GM12878 (cell line): ENCODE results near the gene MAX. TPM values are rescaled to one million over a fixed set of nuclear protein-coding genes. Genes with fewer than 3 reads are reported as not detected.

Experiments
- ATAC-seq: fragments of 200-7000 bp; cut with Tn5 transposase; 3 replicates; pipeline ENCODE4 v1.9.1; 2020; ENCODE audit warnings: mild to moderate bottlenecking, moderate library complexity
- BruUV-seq: library from RNA; stranded (reverse); fragments of 400-500 nt; replicated peaks from 2 replicates; lab custom pipeline; 2021; lab: Mats Ljungman, UMichigan
- CTCF ChIA-PET: fragments of 300-600 bp; sonication (Branson Sonifier 250); formaldehyde crosslinking; extraction: SDS; loops from one replicate; lab custom pipeline; 2021; ENCODE audit warnings: inconsistent platforms; lab: Yijun Ruan, JAX
- POLR2A ChIA-PET: fragments of 350-600 bp; formaldehyde crosslinking; extraction: SDS; loops from one replicate; lab custom pipeline; 2021; ENCODE audit warnings: inconsistent platforms; lab: Charles Lee
- RAD21 ChIA-PET: fragments of 300-600 bp; sonication (Branson Sonifier 250); formaldehyde crosslinking; loops from one replicate; lab custom pipeline; 2023; ENCODE audit warnings: antibody characterized with exemption; ENCODE audit not compliant: unreplicated experiment; lab: Charles Lee
- SMC1A ChIA-PET: fragments of 300-600 bp; sonication (Branson Sonifier 250); formaldehyde crosslinking; loops from one replicate; lab custom pipeline; 2023; ENCODE audit not compliant: unreplicated experiment, uncharacterized antibody; lab: Charles Lee
- DNase-seq: peaks from one replicate; pipeline ENCODE4 v3.0.0-alpha.2; 2011; ENCODE audit warnings: low read depth, low spot score
- FAIRE-seq: peaks from 3 replicates; lab custom pipeline; 2011; peaks lifted over from hg19 to GRCh38; lab: Jason Lieb, UNC
- H2AFZ ChIP-seq: 2 replicates; pipeline ENCODE4 v1.6.0; 2011; ENCODE audit warnings: low read depth, low read length, control low read depth; ENCODE audit not compliant: control insufficient read depth
- H3K27ac ChIP-seq: 2 replicates; pipeline ENCODE4 v1.5.1; 2011; ENCODE audit warnings: control low read depth; ENCODE audit not compliant: control insufficient read depth, insufficient read depth
- H3K27me3 ChIP-seq, 2 experiments: replicated peaks in 1 of 2; 2 replicates each; pipeline versions ENCODE4 v1.6.0 to v1.6.1; 2011; ENCODE audit warnings: low read length in 1 of 2; ENCODE audit not compliant: control insufficient read depth in 2 of 2, insufficient read depth in 2 of 2
- H3K36me3 ChIP-seq, 2 experiments: 2 replicates each; pipeline ENCODE4 v1.5.1; 2011; ENCODE audit warnings: low read length in 1 of 2; ENCODE audit not compliant: control insufficient read depth in 2 of 2, insufficient read depth in 2 of 2
- H3K4me1 ChIP-seq: 2 replicates; pipeline ENCODE4 v1.6.1; 2011; ENCODE audit warnings: mild to moderate bottlenecking, low read length, moderate library complexity, mixed read lengths; ENCODE audit not compliant: control insufficient read depth, insufficient read depth
- H3K4me2 ChIP-seq: 2 replicates; pipeline ENCODE4 v1.6.0; 2011; ENCODE audit warnings: control low read depth; ENCODE audit not compliant: control insufficient read depth, insufficient read depth
- H3K4me3 ChIP-seq: fragments of 200-600 bp; sonication (generic); 2 replicates; pipeline ENCODE4 v1.5.1; 2016
- H3K79me2 ChIP-seq: 2 replicates; pipeline ENCODE4 v1.6.0; 2011; ENCODE audit warnings: low read length; ENCODE audit not compliant: control insufficient read depth, insufficient read depth
- H3K9ac ChIP-seq: 2 replicates; pipeline ENCODE4 v1.8.0; 2011; ENCODE audit warnings: low read length, control low read depth, mixed read lengths; ENCODE audit not compliant: control insufficient read depth, insufficient read depth
- H3K9me3 ChIP-seq: replicated peaks from 3 replicates; pipeline ENCODE4 v1.5.1; 2011; ENCODE audit warnings: mild to moderate bottlenecking, low read length; ENCODE audit not compliant: control insufficient read depth, insufficient read depth
- H4K20me1 ChIP-seq: 2 replicates; pipeline ENCODE4 v1.6.0; 2011; ENCODE audit not compliant: control insufficient read depth, insufficient read depth
- BRCA1 ChIP-seq: IDR thresholded peaks from 2 replicates; pipeline ENCODE4 v1.6.1; 2011; ENCODE audit warnings: low read depth, low read length, improper control_type of control experiment
- CHD1 ChIP-seq: IDR thresholded peaks from 2 replicates; pipeline ENCODE4 v1.6.1; 2012; ENCODE audit warnings: low read depth, low read length, improper control_type of control experiment
- ZBED1 ChIP-seq: IDR thresholded peaks from 2 replicates; pipeline ENCODE4 v1.6.1; 2016; ENCODE audit warnings: borderline replicate concordance
- WGBS: methylation state at CpG from one replicate; pipeline ENCODE4 v1.1.6; 2016; ENCODE audit warnings: low lambda C conversion rate; ENCODE audit not compliant: insufficient replicate concordance, insufficient coverage; ENCODE audit errors: missing lambda C conversion rate; 5-methylcytosine and 5-hydroxymethylcytosine counted together
- in situ Hi-C: fragments of 300-500 bp; cut with MboI; formaldehyde crosslinking; loops from 9 replicates; pipeline ENCODE4 v1.14.3; 2018; ENCODE audit warnings: mixed read lengths
- intact Hi-C: fragments of 100-400 bp; cut with micrococcal nuclease; formaldehyde crosslinking; loops from one replicate; pipeline ENCODE4 v1.14.2; 2022; ENCODE audit not compliant: unreplicated experiment
- polyA plus RNA-seq, 11 experiments: library from polyadenylated mRNA; depleted of rRNA in 4 of 11; unstranded in 6 of 11; stranded (reverse) in 5 of 11; fragments of >200 nt; fragmentation: Nextera tagmentation in 4 of 11; fragmentation: Illumina TruSeq in 1 of 11; extraction: Ambion mirVana in 4 of 11; extraction: Trizol in 1 of 11; gene quantifications; 1 replicate in 1 of 11; 2 replicates in 10 of 11; pipeline versions ENCODE4 v1.2.1 to v1.2.3, GENCODE V29; 2011 to 2016; ENCODE audit warnings: inconsistent platforms in 2 of 11, missing spikeins in 2 of 11, low read depth in 1 of 11
- total RNA-seq, 4 experiments: library from RNA; depleted of rRNA in 3 of 4; stranded (reverse); fragments of >200 nt in 3 of 4; fragmentation: Illumina TruSeq in 1 of 4; extraction: Trizol in 1 of 4; gene quantifications; 2 replicates each; pipeline versions ENCODE4 v1.2.1 to v1.2.3, GENCODE V29; 2013 to 2021
- TF ChIP-seq, protein P1 (sequence below): fragments of 450-650 bp; IDR thresholded peaks from 2 replicates; pipeline ENCODE4 v1.6.1; 2017; ENCODE audit warnings: antibody characterized with exemption, mild to moderate bottlenecking, moderate library complexity
- TF ChIP-seq, protein P2 (sequence below), 3 experiments: IDR thresholded peaks in 2 of 3; conservative IDR thresholded peaks in 1 of 3; 2 replicates each; pipeline ENCODE4 v1.5.1; 2011; ENCODE audit warnings: low read depth in 3 of 3, low read length in 3 of 3, mild to moderate bottlenecking in 3 of 3, control low read depth in 2 of 3, moderate library complexity in 2 of 3, inconsistent platforms in 1 of 3, mixed read lengths in 1 of 3; ENCODE audit not compliant: control insufficient read depth in 2 of 3, insufficient read depth in 1 of 3; ENCODE audit errors: extremely low read depth in 1 of 3
- TF ChIP-seq, protein P3 (sequence below): fragments of 450-650 bp; IDR thresholded peaks from 2 replicates; pipeline ENCODE4 v1.6.1; 2018; ENCODE audit warnings: mild to moderate bottlenecking, low read depth, moderate library complexity; ENCODE audit not compliant: partially characterized antibody
- TF ChIP-seq, protein P4 (sequence below): fragments of 150-350 bp; IDR thresholded peaks from 2 replicates; pipeline ENCODE4 v1.6.1; 2016; ENCODE audit warnings: low read depth, low read length

The MAX gene
- total and polyA plus RNA-seq, 10 of the 15 experiments (the other 5 are each of a cell fraction or from before 2014, with no cell fraction given): 21.5 to 122 (median 67.5) TPM

DNA sequence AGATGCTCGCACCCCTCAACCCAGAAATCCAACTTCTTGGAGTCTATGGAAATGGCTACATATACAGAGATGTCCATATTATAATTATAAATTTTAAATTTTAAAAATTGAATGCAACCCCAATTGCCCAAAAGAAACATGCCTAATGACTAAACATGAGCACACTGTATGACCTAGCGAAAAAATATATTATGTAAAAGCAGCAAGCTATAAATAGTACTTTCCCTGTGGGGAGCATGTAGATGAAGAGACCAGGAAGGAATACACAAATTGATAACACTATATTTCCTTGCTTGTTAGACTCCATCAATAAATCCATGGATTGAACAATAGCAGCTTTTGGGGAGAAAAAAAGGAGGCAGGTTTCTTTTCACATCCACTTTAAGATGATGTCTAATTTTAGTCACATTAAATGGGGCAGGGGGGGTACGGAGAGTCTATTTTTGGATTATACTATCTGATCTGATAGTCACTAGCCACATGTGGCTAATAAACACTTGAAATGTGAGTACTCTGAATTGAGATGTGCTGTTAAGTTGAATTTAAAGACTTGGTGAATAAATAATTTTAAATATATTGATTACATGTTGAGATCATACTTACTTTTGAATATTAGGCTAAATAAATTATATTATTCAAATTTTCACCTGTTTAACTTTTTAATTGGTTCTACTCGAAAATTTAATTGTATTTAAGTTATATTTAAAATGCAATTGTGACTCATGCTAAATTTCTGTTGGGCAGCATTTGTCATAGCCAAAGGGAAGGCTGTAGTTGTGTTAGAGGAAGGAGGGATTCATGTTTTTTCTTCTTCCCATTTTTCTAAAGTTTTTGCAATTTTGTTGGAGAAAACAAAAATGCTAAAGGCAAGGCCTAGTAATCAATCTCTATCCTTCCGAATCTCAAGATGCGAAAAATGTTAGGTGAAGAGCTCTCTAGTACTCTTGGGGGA lies 17.5 kb downstream of the MAX start:
- Histone ChIP-seq H3K27ac (no peak overlapping the region), H3K36me3 (peaks cover 20 to 25% of the 10 kb centered on the region in 2 experiments), H3K79me2 (no peaks in the 10 kb centered on the region; the same call in none of the 2 replicates), H4K20me1 (no peaks in the 10 kb centered on the region), H2AFZ (no peak overlapping the region), H3K9me3 (peaks cover 33% of the 10 kb centered on the region), H3K27me3 (no peaks in the 10 kb centered on the region), H3K4me3 (no peak overlapping the region), H3K4me2 (no peak overlapping the region), H3K4me1 (no peaks in the 10 kb centered on the region), H3K9ac (no peak overlapping the region)
- 79% methylated on average over 6 of the region's 6 CpGs for WGBS
- no TSS peak for BruUV-seq
- DNase-seq (no peak), ATAC-seq (no peak), FAIRE-seq (no peak)
- in situ Hi-C loops: no loop called here
- RAD21 ChIA-PET: no interaction called here
- POLR2A ChIA-PET: no interaction called here
- CTCF ChIA-PET: no interaction called here
- intact Hi-C loops: no loop called here
- SMC1A ChIA-PET: interaction anchor here (1.1 kb wide), 1 partner anchor 22 kb away, joined by 3 read pairs; no protein-coding TSS in a partner anchor
- TF ChIP-seq CHD1 (no peak), ZBED1 (no peak), BRCA1 (no peak)
- TF ChIP-seq, protein P1, sequence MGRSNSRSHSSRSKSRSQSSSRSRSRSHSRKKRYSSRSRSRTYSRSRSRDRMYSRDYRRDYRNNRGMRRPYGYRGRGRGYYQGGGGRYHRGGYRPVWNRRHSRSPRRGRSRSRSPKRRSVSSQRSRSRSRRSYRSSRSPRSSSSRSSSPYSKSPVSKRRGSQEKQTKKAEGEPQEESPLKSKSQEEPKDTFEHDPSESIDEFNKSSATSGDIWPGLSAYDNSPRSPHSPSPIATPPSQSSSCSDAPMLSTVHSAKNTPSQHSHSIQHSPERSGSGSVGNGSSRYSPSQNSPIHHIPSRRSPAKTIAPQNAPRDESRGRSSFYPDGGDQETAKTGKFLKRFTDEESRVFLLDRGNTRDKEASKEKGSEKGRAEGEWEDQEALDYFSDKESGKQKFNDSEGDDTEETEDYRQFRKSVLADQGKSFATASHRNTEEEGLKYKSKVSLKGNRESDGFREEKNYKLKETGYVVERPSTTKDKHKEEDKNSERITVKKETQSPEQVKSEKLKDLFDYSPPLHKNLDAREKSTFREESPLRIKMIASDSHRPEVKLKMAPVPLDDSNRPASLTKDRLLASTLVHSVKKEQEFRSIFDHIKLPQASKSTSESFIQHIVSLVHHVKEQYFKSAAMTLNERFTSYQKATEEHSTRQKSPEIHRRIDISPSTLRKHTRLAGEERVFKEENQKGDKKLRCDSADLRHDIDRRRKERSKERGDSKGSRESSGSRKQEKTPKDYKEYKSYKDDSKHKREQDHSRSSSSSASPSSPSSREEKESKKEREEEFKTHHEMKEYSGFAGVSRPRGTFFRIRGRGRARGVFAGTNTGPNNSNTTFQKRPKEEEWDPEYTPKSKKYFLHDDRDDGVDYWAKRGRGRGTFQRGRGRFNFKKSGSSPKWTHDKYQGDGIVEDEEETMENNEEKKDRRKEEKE: no peak
- TF ChIP-seq, protein P2, sequence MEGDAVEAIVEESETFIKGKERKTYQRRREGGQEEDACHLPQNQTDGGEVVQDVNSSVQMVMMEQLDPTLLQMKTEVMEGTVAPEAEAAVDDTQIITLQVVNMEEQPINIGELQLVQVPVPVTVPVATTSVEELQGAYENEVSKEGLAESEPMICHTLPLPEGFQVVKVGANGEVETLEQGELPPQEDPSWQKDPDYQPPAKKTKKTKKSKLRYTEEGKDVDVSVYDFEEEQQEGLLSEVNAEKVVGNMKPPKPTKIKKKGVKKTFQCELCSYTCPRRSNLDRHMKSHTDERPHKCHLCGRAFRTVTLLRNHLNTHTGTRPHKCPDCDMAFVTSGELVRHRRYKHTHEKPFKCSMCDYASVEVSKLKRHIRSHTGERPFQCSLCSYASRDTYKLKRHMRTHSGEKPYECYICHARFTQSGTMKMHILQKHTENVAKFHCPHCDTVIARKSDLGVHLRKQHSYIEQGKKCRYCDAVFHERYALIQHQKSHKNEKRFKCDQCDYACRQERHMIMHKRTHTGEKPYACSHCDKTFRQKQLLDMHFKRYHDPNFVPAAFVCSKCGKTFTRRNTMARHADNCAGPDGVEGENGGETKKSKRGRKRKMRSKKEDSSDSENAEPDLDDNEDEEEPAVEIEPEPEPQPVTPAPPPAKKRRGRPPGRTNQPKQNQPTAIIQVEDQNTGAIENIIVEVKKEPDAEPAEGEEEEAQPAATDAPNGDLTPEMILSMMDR (IDR thresholded peaks at IDR 0.05 in 2 of 3, conservative IDR thresholded peaks at IDR 0.05 in 1 of 3; ENCODE audit: control insufficient read depth in 2 of 3, extremely low read depth in 1 of 3, insufficient read depth in 1 of 3, low read depth in 3 of 3, low read length in 3 of 3): no peak
- TF ChIP-seq, protein P3, sequence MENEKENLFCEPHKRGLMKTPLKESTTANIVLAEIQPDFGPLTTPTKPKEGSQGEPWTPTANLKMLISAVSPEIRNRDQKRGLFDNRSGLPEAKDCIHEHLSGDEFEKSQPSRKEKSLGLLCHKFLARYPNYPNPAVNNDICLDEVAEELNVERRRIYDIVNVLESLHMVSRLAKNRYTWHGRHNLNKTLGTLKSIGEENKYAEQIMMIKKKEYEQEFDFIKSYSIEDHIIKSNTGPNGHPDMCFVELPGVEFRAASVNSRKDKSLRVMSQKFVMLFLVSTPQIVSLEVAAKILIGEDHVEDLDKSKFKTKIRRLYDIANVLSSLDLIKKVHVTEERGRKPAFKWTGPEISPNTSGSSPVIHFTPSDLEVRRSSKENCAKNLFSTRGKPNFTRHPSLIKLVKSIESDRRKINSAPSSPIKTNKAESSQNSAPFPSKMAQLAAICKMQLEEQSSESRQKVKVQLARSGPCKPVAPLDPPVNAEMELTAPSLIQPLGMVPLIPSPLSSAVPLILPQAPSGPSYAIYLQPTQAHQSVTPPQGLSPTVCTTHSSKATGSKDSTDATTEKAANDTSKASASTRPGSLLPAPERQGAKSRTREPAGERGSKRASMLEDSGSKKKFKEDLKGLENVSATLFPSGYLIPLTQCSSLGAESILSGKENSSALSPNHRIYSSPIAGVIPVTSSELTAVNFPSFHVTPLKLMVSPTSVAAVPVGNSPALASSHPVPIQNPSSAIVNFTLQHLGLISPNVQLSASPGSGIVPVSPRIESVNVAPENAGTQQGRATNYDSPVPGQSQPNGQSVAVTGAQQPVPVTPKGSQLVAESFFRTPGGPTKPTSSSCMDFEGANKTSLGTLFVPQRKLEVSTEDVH: no peak
- TF ChIP-seq, protein P4, sequence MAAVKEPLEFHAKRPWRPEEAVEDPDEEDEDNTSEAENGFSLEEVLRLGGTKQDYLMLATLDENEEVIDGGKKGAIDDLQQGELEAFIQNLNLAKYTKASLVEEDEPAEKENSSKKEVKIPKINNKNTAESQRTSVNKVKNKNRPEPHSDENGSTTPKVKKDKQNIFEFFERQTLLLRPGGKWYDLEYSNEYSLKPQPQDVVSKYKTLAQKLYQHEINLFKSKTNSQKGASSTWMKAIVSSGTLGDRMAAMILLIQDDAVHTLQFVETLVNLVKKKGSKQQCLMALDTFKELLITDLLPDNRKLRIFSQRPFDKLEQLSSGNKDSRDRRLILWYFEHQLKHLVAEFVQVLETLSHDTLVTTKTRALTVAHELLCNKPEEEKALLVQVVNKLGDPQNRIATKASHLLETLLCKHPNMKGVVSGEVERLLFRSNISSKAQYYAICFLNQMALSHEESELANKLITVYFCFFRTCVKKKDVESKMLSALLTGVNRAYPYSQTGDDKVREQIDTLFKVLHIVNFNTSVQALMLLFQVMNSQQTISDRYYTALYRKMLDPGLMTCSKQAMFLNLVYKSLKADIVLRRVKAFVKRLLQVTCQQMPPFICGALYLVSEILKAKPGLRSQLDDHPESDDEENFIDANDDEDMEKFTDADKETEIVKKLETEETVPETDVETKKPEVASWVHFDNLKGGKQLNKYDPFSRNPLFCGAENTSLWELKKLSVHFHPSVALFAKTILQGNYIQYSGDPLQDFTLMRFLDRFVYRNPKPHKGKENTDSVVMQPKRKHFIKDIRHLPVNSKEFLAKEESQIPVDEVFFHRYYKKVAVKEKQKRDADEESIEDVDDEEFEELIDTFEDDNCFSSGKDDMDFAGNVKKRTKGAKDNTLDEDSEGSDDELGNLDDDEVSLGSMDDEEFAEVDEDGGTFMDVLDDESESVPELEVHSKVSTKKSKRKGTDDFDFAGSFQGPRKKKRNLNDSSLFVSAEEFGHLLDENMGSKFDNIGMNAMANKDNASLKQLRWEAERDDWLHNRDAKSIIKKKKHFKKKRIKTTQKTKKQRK: no peak
